NCI-H2196 treated with DMSO at 0.1 percent for 48 hours (cell line): ENCODE measurements around the gene FAM184B.

Source experiments
- DNase-seq: peaks from one replicate; lab custom pipeline; 2025; ENCODE audit not compliant: unreplicated experiment; lab: John Stamatoyannopoulos, UW

The FAM184B gene

DNA sequence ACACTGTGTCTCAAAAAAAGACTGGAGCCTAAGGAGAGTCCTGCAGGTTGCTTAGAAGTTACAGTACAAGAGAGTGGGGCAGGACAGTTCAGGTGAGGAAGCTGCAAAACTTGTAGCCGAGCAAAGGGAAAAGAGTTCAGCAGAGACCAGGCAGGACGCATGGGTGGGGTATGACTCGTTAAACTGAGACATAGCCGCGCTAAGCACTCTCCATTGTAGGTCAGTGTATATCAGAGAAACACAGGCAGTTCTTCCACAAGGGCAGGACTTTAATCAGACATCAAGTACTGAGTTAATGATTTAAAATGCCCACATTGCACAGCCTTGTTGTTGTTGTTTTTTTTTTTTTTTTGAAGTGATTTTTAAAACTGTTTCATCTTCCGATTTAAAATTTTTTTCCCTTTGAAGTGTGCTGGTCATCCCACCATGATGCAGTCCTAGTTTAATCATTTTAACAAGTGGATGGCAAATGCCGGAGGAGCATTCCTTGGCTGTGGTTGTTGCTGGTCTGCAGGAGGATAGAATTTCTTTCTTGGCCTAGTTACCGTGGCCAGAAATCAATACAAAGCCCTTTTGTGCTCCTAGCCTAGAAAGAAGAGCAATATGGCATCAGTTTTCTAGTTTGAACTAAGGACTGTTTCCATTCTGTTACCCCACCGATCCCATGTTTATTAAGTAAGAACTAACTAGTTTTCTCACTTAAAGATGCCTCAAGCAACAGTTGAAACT is 194.2 kb downstream of the FAM184B start:
- DNase-seq: no peak

DNA sequence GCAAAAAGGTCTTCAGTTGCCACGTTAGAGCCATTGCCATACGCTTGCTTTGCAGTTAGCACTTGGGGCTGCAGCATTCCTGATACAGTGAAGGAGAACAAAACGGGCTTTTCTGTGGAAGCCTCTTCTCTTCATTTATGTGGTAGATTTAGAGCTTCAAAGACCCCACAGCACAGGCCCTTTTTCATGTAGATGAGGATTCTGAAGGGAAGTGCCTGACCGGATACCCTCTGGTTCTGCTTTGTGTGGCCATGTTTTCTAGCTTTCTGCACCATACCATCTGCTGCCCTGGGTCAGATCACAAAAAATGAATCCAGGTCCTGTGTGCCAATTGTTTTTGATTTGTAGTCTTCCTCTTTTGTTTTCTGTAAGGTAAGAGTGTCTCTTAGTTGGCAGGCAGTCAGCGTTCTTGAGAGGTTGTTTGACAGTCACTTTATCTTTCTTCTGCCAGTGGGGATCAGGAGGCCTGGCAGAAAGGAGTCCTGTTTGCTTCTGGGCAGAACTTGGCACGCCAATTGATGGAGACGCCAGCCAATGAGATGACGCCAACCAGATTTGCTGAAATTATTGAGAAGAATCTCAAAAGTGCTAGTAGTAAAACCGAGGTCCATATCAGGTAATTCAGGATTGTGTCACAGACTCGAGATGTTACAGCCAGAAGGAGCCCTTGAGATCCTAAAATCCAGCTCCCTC is 196.8 kb downstream of the FAM184B start:
- DNase-seq: no peak

DNA sequence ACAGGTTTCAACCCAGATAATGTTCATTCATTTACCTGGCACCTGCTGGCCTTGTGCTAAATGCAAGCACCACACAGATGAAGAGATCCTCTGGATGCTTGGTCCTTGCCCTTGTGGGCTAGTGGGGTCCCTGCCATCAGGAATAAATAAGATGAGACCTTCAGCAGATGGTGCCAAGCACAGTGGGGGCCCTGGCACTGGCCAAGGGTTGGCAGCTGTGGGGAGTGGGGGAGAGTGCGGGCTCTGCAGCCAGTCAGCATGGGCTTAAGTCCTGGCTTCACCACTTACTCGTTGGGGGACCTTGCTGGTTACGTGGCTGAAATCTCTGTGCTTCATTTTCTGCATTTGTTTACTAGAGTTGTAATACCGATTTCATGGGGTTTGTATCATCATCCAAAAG is 197.5 kb downstream of the FAM184B start:
- DNase-seq: no peak

DNA sequence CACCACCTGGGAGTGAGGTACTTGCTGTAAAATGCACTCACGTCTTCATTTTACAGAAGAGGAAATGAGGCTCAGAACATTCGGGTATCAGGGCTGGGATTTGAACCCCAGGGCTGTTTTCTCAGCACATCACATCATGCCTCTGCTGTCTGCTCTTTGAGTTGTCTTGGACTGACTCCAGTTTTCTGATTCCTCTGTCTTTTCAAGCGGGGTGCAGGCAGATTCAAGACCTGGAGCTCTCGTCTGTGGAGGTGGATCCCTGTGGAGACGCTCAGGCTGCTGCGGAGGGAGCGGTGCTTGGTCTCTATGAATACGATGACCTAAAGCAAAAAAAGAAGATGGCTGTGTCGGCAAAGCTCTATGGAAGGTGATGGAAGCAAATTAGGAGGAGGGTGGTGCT is 198.1 kb downstream of the FAM184B start:
- no peak for DNase-seq

DNA sequence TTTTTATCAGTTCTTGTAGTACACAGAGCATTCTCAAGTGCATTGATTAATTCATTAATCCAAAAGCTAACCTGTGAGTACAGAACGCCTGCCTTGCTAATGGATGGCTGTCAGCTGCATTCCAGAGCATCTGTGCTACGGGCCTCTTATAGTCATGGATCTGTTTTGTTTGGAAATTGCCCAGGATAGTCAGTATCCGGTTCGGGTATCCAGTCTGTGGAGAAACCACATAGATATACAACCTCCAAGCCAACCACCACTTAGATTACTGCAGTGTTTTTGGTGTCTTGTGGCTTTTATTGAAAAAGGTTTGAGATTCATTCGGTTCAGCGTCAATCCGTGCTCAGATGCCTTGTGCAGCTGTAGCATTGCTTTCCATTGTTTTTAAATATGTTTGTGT is 200.5 kb downstream of the FAM184B start:
- no peak for DNase-seq
